HG03342 (cell line): ENCODE data around the gene SLX4IP.
A peak's percentile ranks its signal among the peaks of the same experiment; 100 is the strongest.
"Not testable (repeated sequence)": the region's sequence is repeated elsewhere in the genome, so short reads cannot be mapped to it uniquely, and the experiment has no call there.

Experiments used
- ATAC-seq: cut with Tn5 transposase; IDR thresholded peaks from one replicate; pipeline ENCODE4 v1.9.1; 2021; ENCODE audit warnings: mild to moderate bottlenecking, moderate library complexity; ENCODE audit not compliant: unreplicated experiment

Gene SLX4IP

DNA sequence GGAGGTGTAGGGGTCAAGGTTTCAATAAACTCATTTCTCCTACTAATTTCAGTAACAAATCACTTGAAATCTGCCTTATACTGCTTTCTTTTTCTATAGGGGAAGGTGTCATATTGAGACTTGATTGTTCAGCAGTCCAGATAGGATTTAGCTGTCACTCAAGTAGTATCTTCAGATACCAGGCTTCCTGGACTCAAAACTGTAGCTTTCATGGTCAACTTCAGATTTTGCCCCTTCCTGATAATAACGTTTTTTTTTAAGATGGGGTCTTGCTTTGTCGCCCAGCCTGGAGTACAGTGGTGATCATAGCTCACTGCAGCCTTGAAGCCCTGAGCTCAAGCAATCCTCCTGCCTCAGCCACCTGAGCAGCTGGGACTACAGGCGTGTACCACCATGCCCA, 160.9 kb downstream of the SLX4IP start:
- ATAC-seq, result no peak

DNA sequence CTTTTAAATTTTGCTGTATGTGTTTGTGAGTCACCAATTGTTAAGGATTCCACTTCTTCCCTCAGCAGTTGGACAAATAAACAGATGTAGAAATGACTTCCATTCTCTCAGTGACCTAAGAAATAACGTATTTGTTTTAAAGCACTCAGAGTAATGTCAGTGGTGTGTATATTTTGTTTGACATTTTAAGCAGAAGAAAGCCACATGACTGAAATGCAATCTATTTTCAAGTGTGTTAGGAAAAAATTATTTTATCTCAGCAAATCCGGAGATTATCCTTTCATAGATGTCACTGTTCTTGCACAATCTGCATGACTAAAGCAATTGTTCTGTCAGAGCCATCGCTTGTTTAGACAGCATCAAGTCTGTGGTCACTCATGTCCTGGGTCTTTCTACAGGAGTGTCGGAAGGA, 161.6 kb downstream of the SLX4IP start:
- ATAC-seq, result no peak

DNA sequence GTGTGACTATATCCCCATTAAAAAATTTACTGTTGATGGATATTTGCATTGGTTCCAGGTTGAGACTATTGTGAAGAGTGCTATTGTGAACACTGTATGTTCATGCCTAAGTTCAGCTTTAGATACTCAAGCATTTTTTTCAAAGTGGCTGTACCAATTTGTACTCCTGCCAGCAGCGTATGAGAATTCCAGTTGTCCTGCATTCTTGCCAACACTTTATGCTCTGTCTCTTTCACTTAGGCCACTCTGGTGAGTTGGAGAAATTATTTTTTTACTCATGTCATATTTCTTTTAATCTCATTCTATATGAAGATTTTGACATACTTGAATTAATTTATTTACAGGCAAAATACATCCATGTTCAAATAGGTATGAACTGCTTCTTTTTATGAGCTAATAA, 162.5 kb downstream of the SLX4IP start:
- ATAC-seq, result no peak

DNA sequence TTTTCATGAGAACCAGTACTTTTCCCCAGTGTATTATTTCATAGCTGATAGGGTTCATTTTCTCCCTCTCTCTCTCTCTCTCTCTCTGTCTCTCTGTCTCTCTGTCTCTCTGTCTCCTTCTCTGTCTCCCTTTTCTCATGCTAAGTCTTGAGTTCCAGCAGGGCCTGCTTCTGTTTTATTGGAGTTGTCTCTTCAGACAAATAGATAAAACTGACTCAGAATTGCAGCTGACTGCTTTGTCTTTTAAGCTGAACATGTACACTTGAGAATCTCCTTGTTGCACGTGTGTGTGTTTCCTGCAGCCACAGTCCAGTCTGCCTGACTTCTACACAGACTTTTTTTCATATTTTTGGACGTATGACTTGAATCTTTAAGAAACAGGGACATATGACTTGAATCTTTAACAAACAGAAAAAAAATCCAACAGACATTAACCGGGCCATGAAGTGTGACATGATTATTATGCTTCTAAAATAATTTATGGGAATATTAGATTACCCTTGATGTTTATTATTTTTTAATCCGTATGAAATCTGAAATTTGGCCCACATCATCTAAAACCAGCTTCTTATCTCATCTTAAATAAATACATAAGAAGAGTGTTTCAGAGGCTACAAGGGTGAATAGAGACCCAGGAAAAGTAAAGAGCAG, 167.2 kb downstream of the SLX4IP start:
- no peak for ATAC-seq

DNA sequence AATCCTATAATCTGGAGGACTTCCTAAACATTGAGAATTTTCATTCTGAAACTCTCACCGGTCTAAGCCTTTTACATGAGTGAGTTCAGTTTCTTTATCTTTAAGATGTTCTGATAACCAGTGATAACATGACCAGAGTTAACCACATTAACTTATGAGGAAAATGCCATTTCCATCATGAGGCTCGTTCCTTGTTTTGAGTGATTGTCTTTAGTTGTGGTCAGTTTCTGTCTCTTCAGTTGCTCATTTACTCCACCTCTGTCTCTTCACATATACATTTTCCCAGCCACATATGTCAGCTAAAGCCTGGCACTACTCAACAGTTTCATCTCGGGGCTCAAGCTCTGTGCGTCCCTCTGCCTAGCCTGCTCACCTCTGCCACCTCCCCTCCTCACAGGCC, 168.3 kb downstream of the SLX4IP start:
- no peak for ATAC-seq

DNA sequence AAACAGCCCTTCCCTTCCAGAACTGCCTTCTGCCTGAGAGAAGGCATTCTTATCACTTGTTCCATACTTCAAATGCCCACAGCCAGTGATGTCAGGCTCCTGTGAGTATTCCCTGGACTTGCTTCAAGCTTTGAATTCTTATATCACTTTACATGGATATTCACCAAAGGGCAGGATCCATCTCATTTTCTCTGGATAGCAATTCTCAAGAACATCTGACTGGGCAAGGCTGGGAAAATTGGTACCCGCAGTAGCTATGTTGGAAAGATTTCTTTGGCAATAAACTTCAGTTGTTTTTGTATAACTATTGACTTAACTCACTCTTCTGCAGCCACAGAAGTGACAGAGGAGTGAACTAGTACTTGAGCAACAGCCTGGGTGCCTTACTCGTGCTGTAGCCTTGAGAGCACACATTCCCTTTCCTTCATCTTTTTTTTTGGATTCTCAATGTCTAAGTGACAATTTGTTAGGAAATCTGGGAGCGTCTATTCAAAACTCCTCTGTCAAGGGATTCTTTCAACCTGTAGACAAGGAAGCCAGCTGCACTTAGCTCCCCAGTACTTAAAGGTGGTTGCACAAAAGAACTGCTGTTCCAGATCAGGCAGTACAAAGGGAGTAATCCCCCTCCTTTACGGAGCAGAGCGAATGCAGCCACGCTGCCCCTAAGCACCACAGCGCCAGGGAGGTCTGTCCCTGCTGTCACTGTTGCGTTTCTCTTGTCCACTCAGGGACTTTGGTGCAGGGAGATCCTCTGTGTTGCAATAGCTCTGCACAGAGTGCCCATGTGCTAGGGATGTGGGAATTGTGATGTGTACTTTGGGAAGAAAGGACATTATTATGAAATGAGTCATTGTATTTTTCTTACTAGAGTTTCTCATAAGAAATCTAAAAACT, 169.1 kb downstream of the SLX4IP start:
- ATAC-seq, result no peak

DNA sequence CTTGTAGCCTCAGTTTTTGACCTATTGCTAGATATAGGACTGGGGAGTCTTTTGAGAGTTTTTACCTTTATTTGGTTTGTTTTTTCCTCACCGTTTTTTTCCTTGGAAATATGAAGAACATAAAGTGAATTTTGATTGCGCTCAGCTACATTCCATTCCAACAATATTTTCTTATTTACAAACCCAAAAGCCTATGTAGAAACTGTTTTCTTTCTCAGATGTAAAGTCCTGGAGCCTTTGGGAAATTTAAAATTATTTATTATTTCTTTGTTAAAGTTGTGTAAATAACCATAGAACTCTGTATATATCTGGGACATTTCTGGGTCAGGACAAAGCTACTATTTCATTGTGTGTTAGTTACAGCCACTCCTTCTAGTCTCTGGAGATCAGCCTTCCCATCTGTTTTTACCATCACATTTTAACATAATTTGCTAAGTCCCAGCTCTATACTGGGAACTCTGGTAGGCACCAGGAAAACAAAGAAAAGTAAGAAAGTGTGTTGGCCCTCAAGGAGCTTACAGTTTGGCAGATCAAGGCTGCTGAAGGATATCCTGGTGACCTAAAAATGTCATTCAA, 169.8 kb downstream of the SLX4IP start:
- no peak for ATAC-seq

DNA sequence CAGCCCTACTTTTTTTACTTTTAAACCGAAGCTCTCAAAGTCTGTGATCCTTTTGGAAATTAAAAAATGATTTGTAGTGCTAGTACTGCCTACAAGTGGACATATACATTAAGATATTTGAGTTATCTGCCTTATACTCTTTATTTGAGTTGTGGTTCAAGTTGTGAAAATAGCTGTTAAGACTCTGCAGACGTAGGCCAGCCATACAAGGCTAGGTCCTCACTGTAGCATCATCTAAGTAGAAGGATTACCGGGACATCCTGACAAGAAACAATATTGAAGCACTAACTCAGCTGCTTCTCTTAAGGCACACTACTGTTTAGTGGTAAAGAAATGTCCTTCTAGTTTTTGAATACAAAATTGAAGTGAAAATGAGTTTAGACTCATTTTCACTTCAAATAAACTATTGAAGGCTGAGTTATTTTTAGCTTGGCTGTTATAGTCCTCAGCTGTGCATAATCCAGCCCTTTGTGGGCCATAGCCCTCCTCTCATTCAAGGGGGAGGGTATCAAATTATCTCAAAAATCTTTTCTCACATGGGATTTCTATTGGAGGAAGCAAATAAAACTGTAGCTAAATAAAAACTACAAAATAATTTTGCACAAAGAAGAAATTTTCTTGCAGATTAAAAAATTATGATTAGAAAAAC, 170.6 kb downstream of the SLX4IP start:
- no peak for ATAC-seq

DNA sequence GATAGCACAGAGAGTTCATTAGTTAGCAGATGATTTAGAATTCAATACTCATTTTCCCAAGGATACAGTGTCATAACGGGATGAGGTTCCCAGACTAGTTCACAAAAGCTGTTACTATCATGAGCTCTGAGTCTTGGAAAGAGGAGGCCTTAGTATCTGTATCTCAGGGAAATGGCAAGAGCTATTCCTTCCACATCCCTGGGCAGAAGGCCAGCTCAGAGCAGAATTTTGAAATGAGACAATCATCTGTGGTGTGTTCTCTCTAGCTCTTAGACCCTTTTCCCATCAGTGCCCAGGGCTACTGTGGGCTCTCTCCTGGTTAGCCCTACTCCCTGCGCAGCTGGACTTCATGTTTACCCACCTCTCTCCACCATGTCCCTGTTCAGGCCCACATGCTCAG, 174.2 kb downstream of the SLX4IP start:
- no peak for ATAC-seq

DNA sequence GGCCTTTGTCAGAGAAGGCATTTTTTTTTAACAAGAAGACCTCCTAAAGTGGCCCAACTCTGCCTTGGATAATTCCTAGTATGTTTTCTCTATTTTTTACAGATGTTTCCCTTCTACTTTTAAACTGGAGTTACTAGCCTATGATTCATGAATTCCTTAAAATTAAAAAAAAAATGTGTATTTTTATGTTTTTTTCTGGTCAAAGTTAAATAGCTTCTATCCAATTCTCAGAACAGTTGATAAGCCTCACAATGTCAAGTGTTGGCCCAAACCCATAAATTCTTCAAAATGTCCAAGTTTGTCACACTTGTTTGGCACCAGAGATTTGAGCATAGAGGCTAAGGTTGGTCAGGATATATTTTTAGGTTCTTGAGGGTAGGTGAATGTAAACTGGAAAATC, 174.7 kb downstream of the SLX4IP start:
- no peak for ATAC-seq

DNA sequence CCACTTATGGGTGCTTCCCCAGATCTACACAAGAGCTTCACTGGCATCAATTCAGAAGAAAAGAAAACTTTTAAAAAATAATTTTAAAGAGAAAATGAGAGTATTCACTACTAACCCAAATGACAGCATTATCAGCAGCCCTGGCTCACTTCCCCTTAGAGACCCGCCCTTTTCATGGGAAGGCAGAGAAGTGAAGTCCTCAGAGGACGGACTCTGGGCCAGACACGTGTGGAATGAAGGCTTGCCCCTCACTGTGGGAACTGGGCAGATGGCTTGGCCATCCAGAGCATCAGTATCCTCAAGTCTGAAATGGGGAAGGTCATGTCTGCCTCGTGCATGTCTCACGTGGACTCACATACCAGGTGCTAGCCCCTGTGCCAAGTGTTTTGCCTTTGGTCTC, 175.1 kb downstream of the SLX4IP start:
- ATAC-seq, result no peak

DNA sequence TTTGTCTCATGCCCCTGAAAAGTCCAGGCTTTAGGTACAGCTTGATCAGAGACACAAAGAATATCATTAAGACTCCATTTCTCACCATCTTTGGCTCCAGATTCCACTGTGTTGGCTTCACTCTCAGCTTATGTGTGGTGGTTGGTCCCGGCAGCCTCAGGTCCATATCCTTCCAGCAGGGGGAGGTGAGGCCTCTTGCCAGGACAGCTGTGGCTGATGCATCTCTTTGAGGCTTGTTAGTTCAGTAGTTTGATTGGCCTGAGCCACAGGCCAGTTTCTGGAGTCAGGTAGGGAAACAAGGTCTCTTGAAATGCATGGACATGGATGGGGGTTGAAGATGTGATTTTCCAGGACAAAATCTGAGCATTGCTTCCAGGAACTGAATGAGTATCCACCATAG, 176.3 kb downstream of the SLX4IP start:
- peak; percentile 83 for ATAC-seq

DNA sequence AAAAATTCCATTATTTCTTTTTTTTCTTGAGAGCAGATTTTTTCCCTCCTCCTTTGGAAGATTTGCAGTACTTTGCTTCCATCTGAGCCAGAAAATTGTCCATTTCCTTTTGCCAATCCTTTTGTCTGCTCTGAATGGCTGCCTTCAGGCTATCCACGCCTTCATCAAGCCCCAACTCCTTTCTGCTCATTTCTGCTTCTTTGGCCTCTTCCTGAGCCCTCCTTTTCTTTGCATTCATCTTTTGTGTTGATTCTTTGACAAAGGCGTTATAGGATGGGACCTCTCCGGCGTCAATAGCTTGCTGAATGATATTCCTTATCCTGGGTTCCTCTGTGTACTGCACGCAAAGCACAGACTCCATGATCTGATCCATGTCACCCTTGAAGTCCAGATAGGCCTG, 178.3 kb downstream of the SLX4IP start:
- not testable (repeated sequence) for ATAC-seq

DNA sequence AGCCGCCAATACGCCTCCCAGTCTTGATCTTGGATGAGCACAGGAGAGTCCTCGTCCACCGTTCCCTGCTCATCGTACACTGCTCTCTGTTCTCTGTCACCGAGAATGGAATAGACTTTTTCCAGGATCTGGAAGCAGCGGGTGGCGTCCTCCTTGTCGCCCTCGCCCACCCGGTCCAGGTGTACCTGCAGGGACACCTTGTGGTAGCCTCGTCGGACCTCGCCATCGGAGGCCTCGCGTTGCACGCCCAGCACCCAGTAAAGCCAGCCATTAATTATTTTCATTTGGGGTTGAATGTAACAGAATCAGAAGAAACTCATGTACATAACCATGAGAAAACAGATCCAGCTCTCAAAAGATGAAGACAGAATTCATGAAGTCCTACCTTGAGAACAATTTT, 178.8 kb downstream of the SLX4IP start:
- ATAC-seq, result no peak

DNA sequence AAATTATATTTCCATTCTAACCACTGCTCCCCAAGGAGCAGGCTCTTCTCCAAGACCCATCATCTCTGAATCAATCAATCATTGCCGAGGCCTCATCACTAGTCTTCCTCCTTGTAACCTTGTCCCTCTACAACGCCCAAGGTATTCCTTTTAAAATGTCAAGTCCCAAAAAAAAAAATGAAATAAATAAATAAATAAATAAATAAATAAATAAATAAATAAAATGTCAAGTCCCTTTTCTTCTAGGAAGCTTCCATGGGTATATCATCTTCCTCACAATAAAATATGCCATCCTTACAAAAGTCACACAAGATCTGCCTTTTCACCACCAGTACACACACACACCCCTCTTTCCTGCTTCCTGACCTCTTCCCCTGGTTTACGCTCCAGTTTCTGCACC, 181.1 kb downstream of the SLX4IP start:
- ATAC-seq, result no peak

DNA sequence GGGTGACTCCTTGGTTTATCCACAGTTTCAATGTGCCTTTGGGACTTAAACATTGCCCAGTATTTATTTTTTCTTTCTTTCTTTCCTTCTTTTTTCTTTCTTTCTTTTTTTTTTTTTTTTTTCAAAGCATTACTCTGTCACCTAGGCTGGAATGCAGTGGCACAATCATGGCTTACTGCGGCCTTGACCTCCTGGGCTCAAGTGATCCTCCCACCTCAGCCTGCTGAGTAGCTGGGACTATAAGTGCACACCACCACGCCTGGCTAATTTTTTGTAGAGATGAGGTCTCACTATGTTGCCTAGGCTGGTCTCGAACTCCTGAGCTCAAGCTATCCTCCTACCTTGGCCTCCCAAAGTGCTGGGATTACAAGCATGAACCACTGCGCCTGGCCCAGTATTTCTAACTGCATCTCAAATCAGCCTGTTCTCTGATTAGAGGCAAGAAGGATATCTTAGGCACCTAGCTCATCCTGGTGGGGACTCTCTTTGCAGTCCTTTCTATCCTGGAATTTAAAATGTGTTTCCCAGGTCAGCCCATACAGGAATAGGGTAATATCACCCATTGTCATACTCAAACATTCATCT, 182.5 kb downstream of the SLX4IP start:
- not testable (repeated sequence) for ATAC-seq

DNA sequence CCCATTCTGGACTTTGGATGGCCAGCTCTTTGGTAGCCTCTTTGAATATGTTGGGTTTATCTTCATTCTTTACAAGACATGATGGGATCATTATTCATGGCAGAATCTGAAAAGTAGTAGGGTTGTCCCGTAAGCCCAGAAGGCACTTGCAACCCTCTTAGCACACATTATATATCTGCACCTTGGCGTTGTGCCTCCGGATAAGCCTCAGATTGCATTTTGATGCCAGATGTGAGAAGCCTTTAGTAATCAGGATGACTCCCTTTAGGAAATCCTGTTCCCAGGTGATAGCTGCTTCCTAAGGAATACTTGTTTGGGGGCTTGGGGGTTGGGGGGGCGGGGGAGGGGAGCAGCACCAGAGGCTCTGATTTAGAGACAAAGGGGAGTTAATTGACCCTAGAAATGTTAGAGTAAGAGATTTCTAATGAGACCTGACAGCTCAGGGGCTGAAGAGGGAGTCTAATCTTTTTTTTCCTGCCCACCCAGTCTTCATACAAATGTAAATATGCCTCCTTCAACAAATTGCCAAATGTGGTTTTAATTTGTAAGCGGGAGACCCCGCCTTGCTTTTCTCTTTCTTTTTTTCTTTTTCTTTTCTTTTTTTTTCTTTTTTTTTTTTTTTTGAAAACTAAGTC, 183.6 kb downstream of the SLX4IP start:
- no peak for ATAC-seq

DNA sequence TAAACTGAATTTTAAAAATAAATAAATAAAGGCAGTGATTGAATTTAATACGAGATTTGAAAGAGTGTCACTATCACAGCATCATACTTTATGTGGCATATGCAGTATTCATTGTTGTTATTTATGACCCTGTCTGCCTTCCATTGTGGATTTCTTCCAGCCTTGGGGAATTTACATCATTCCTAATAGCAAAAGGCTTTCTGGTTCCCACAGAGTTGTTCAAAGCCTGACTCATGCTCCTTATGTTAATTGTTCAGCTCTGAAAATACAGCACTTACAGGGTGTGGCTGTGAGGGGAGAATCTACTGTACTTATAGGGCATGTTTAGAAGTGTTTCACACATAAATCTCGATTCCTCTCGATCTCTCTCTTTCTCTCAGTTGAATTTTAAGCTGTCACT, 184.3 kb downstream of the SLX4IP start:
- no peak for ATAC-seq

DNA sequence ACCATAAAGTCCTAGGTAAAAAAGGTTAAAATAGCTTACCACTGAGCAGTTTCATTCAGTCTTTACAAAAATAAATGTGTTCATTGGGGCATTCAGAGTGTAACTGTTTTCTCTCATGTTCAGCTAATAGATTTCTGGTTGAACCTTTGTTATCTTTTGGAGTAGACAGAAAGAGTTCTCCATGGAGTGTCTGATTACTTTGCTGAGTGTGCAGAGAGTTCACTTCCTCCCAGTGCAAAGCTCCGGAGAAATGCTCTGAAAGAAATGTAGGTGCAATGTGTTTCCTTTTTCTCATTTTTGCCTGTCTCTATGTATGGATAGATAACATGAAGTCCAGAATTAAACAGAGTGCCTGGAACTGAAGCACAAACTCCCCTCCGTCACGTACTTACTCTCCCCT, 186.0 kb downstream of the SLX4IP start:
- ATAC-seq, result no peak

DNA sequence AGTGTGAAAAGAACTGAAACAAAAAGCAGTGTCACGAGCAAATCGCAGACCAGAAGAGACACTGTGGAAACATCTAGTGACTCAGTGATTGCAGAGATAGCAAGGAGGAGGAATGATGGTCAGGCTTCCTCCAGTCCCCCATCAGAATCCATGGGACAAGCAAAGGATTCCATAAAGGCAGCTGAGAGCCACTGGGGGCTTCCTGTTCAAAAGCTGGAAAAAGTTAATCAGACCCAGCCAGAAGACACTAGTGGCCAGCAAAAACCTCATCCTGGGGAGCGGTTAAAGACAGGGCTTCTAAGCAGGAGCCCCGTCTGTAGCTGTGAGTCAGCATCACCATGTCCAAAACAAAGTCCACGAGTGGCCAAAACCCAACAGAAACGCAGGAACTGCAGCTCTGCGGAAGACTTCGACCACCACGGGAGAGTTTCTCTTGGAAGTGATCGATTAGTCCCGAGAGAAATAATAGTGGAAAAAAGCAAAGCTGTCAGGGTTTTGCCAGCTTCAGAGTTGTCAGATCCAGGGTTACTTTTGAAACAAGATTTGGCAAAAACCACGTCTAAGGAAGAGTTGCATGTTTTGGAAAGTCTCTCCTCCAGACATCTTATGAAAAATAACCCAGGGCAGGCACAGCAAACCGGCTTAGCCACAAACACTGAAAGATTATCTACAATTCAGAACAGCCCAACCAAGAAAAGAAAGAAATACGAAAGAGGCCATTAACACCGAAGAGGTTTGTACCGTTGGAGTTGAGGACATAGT, 187.7 kb downstream of the SLX4IP start:
- ATAC-seq, result no peak
